Limb (tissue), 2 donors: ENCODE data around the gene TBC1D21.
"Not testable (repeated sequence)": the region's sequence is repeated elsewhere in the genome, so short reads cannot be mapped to it uniquely, and the experiment has no call there.

Experiments used
- DNase-seq, 2 donors: peaks; one replicate each; pipeline ENCODE4 v3.0.0-alpha.2; 2016; ENCODE audit errors: extremely low spot score in 2 of 2

The TBC1D21 gene

GRCh38 chr15:73928241-73928579 is 54.8 kb downstream of the TBC1D21 start:
- DNase-seq: no peak

GRCh38 chr15:73928971-73929627 is 55.7 kb downstream of the TBC1D21 start:
- no peak for DNase-seq

- DNase-seq: no peak
Measured at GRCh38 chr15:73930371-73930770, 57.0 kb downstream of the TBC1D21 start.

GRCh38 chr15:73930790-73931281 is 57.5 kb downstream of the TBC1D21 start:
- no peak for DNase-seq

GRCh38 chr15:73931441-73931840 is 58.1 kb downstream of the TBC1D21 start:
- DNase-seq: no peak

GRCh38 chr15:73932381-73933191 is 59.2 kb downstream of the TBC1D21 start:
- no peak for DNase-seq

- no peak for DNase-seq
Measured at GRCh38 chr15:73934281-73934680, 60.9 kb downstream of the TBC1D21 start.

GRCh38 chr15:73935547-73935946 is 62.2 kb downstream of the TBC1D21 start:
- no peak for DNase-seq

- no peak for DNase-seq
Measured at GRCh38 chr15:73936181-73936580, 62.8 kb downstream of the TBC1D21 start.

- no peak for DNase-seq
Measured at GRCh38 chr15:73936588-73937290, 63.4 kb downstream of the TBC1D21 start.

GRCh38 chr15:73937296-73937695 is 63.9 kb downstream of the TBC1D21 start:
- DNase-seq: no peak

- no peak for DNase-seq
Measured at GRCh38 chr15:73937726-73938125, 64.4 kb downstream of the TBC1D21 start.

- DNase-seq: not testable (repeated sequence)
Measured at GRCh38 chr15:73938516-73938915, 65.2 kb downstream of the TBC1D21 start.
